Upper lobe of right lung (tissue), 1 donor: ENCODE data around the gene ACOXL. TPM values are rescaled to one million over a fixed set of nuclear protein-coding genes. Genes with fewer than 3 reads are reported as not detected.
A peak's percentile ranks its signal among the peaks of the same experiment; 100 is the strongest.

ENCODE experiments used
- ATAC-seq: fragments of 200-7000 bp; cut with Tn5 transposase; one replicate; pipeline ENCODE4 v1.9.1; 2020; ENCODE audit warnings: mild to moderate bottlenecking, moderate library complexity
- DNase-seq: peaks from one replicate; pipeline ENCODE4 v3.0.0-alpha.2; 2020
- H3K27ac ChIP-seq: fragments of 200-600 bp; one replicate; pipeline ENCODE4 v1.8.0; 2022
- H3K27me3 ChIP-seq: fragments of 200-600 bp; one replicate; pipeline ENCODE4 v1.8.0; 2022; ENCODE audit warnings: mild to moderate bottlenecking
- H3K36me3 ChIP-seq: fragments of 200-600 bp; one replicate; pipeline ENCODE4 v1.8.0; 2022
- H3K4me1 ChIP-seq: fragments of 200-600 bp; one replicate; pipeline ENCODE4 v1.8.0; 2022
- H3K4me3 ChIP-seq: fragments of 200-600 bp; one replicate; pipeline ENCODE4 v1.8.0; 2022; ENCODE audit warnings: mild to moderate bottlenecking
- H3K9me3 ChIP-seq: fragments of 200-600 bp; one replicate; pipeline ENCODE4 v1.8.0; 2022
- CTCF ChIP-seq: fragments of 200-600 bp; IDR thresholded peaks from one replicate; pipeline ENCODE4 v1.8.0; 2022; ENCODE audit warnings: antibody characterized with exemption
- intact Hi-C: fragments of 100-400 bp; cut with DNase I; formaldehyde crosslinking; loops from one replicate; pipeline ENCODE4 v1.11.0; 2022
- total RNA-seq: library from RNA; stranded (reverse); fragmentation: NEBNext Ultra II Directional; extraction: Animal tissue kit (Norgen Biotek cat#: 25700); gene quantifications from one replicate; pipeline ENCODE4 v1.2.1, GENCODE V29; 2021
- donor health status: DM: no; HTN: yes; CAD: no; lungs with severe emphysema.

The ACOXL gene
- total RNA-seq, 1 donor from 2014 or later: 47.5 TPM

- no peak for TF ChIP-seq CTCF
- no peak for DNase-seq
- peaks cover 10% of the 10 kb centered on the region for H3K36me3 ChIP-seq
Measured at GRCh38 chr2:111139637-111140317, 407.4 kb downstream of the ACOXL start.

GRCh38 chr2:111140815-111141214 lies 408.4 kb downstream of the ACOXL start:
- DNase-seq (no peak), ATAC-seq (no peak)
- TF ChIP-seq CTCF: no peak
- intact Hi-C loops: no loop called here
- no peaks in the 10 kb centered on the region for H3K9me3 ChIP-seq
- no peaks in the 10 kb centered on the region for H3K27me3 ChIP-seq
- no peak overlapping the region for H3K27ac ChIP-seq
- peaks cover 10% of the 10 kb centered on the region for H3K36me3 ChIP-seq
- no peak overlapping the region for H3K4me3 ChIP-seq
- H3K4me1 ChIP-seq: peaks cover 2% of the 10 kb centered on the region

More at GRCh38 chr2:111139637-111140317, 407.4 kb downstream of the ACOXL start:
- H3K27ac ChIP-seq: no peak overlapping the region
- H3K27me3 ChIP-seq: no peaks in the 10 kb centered on the region
- no peak overlapping the region for H3K4me3 ChIP-seq
- ATAC-seq: peak; percentile 28
- intact Hi-C loops: no loop called here
- no peaks in the 10 kb centered on the region for H3K9me3 ChIP-seq
- H3K4me1 ChIP-seq: peaks cover 4% of the 10 kb centered on the region

DNA sequence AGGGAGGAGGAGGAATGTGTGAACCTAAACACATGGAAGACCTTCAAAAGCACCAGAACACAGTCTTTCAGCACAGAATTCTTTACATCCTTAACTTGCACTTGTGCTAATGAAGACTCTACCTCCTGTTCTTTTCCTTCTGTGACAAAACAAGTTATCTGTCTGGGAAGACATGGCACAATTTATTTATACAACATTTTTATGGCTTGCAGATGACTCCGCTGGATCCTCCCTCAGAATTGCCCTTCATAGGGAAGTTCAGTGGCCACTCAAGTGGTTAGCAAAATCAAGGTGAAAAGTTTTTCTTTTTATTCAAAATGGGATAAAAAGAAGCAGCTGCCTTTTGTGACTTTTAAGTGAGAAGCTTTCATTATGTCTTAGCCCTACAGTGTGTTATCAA lies 409.7 kb downstream of the ACOXL start:
- Histone ChIP-seq H3K27ac (no peak overlapping the region), H3K4me3 (no peak overlapping the region), H3K9me3 (no peaks in the 10 kb centered on the region), H3K27me3 (no peaks in the 10 kb centered on the region), H3K4me1 (no peaks in the 10 kb centered on the region), H3K36me3 (peaks cover 10% of the 10 kb centered on the region)
- intact Hi-C loops: no loop called here
- TF ChIP-seq CTCF: no peak
- ATAC-seq (no peak), DNase-seq (no peak)

DNA sequence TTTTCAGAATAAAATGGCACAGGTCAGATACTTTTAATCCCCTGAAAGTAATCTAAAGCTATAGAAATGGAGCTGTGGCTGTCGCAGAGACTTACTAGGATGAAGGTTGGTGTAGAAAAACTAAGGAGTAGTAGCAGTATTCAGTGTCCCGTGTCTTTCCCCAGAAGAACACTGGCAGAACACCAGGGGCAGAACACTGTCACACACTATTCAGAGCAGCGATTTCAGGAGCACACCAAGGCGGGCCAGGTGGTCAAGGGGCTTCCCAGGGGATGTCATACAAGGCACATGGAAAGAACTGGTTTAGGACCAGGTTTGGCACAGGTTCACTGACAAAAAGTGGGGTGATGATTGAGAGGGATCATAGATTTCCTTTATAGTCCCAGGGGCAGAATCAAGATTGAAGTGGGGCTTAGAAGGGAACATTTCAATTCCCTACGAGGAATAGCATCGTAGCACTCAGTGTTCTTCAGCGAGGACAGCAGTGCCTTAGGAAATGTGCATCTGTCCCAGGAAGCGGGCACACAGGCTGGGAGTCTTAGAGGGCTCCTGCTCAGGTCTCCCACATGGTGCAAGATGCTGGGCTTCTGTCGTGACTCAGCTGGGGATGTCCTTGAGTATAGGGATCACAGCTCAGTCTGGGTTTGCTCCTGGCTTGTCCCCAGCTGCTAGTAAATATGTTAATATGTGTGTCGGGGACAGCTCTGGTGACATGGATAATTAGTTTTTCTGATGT lies 410.9 kb downstream of the ACOXL start:
- Histone ChIP-seq H3K27me3 (no peaks in the 10 kb centered on the region), H3K36me3 (peaks cover 10% of the 10 kb centered on the region), H3K4me1 (no peaks in the 10 kb centered on the region), H3K4me3 (no peak overlapping the region), H3K27ac (no peak overlapping the region), H3K9me3 (no peaks in the 10 kb centered on the region)
- ATAC-seq (no peak), DNase-seq (no peak)
- no peak for TF ChIP-seq CTCF
- intact Hi-C loops: no loop called here

GRCh38 chr2:111143843-111144198 lies 411.4 kb downstream of the ACOXL start:
- no peak overlapping the region for H3K4me3 ChIP-seq
- no peak for DNase-seq
- H3K36me3 ChIP-seq: peaks cover 10% of the 10 kb centered on the region
- intact Hi-C loops: no loop called here
- H3K9me3 ChIP-seq: no peaks in the 10 kb centered on the region
- ATAC-seq: no peak
- H3K27me3 ChIP-seq: no peaks in the 10 kb centered on the region
- no peak overlapping the region for H3K27ac ChIP-seq
- peaks cover 4% of the 10 kb centered on the region for H3K4me1 ChIP-seq
- no peak for TF ChIP-seq CTCF
